HG03139 (cell line): Measurements from ENCODE around the gene KCNMA1.

Experiments used
- ATAC-seq: cut with Tn5 transposase; IDR thresholded peaks from one replicate; pipeline ENCODE4 v1.9.1; 2021; ENCODE audit not compliant: unreplicated experiment

KCNMA1 gene

GRCh38 chr10:77512219-77512578 lies 125.4 kb downstream of the KCNMA1 start:
- ATAC-seq, result no peak

GRCh38 chr10:77511498-77512218 lies 126.0 kb downstream of the KCNMA1 start:
- ATAC-seq, result no peak

DNA sequence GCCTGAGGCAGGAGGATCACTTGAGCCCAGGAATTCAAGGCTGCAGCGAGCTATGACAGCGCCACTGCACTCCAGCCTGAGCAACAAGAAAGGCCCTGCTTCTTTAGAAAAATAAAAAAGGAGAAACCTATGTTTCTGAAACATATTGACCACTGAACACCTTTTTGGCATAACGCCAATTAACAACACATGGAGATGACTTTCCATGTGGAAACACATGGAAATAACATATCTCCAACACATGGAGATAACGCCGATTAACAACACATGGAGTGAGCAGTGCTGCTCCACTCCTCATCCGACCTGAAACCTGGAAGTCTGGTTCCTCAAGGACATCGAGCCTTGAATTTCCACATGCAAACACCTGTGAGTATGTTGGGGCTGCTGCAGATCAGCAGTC lies 126.9 kb downstream of the KCNMA1 start:
- no peak for ATAC-seq

DNA sequence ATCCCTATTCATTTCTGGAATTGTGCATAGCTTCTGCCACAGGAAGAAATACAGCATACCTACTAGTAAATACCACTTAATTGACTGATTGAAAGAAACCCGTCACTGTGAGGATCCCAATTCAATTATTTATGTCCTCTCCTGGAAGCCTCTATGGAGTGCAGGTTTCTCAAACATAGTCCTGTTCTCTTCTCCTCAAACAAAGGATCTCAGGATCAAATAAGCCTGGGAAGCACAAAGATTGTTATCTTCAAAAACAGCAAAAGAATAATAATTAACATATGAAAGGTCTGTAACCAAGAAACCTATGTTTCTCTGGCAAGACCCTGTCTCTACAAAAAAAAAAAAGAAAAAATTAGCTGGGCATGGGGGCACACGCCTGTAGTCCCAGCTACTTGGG lies 127.3 kb downstream of the KCNMA1 start:
- no peak for ATAC-seq

- no peak for ATAC-seq
These were observed 128.2 kb downstream of the KCNMA1 start for GRCh38 chr10:77509391-77509790.

GRCh38 chr10:77507291-77507880 lies 130.2 kb downstream of the KCNMA1 start:
- ATAC-seq, result no peak

DNA sequence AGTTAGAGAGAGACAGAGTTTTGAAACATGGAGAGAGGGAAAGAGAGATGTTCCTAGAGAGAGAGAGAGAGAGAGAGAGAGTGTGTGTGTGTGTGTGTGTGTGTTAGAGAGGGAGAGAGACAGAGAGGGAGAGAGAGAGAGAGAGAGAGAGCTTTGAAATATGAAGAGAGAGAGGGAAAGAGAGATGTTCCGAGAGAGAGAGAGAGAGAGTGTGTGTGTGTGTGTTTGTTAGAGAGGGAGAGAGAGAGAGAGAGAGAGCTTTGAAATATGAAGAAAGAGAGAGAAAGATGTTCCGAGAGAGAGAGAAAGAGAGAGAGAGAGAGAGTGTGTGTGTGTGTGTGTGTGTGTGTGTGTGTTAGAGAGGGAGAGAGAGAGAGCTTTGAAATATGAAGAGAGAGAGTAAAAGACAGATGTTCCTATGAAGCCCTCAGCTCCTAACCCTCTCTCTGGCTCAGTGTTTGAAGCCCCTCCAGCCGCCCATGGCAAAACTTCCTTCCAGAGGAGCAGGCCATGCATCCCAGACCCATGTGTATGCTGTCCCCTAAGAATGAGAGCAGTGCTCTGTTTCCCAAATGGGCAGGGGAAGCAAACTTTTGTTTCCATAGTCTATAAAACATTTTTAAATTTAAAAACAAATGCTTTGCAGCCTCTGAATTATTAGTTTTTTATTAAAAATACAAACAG lies 130.9 kb downstream of the KCNMA1 start:
- ATAC-seq, result no peak

- ATAC-seq, result no peak
These were observed 131.9 kb downstream of the KCNMA1 start for GRCh38 chr10:77505431-77506334.

- no peak for ATAC-seq
These were observed 132.7 kb downstream of the KCNMA1 start for GRCh38 chr10:77504873-77505257.

GRCh38 chr10:77504196-77504872 lies 133.3 kb downstream of the KCNMA1 start:
- no peak for ATAC-seq

GRCh38 chr10:77501846-77502261 lies 135.8 kb downstream of the KCNMA1 start:
- ATAC-seq, result no peak

DNA sequence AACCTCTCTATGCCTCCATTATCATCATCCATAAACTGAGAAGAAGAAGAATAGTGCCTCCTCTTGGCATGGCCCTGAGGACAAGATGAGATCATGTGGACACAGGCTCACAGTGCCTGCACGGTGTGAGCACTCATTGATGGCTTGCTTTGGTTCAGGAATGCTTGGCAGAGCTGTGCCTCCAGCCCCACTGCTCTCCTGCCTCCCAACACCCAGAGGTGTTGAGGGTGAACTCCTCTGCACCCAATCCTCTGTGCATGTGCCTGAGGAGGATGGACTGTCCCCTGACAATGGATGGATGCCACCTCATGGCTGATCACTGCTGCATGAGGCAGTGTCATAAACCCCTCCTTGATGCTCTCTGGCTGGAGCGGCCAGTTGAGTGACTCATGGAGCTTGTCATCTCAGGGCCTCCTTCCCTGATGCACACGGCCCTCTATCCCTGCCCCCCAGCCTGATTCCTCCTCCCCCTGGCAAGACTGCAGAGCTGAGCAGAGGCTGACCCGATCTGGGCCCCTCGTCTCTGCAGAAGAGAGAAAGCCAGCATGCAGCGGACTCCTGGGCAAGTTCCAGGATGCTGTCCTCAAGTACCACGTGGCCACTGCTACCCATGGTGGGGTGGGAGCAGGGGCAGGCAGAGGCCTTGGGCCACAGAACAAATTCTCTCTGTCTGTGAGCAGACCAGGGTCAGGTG lies 136.3 kb downstream of the KCNMA1 start:
- no peak for ATAC-seq

DNA sequence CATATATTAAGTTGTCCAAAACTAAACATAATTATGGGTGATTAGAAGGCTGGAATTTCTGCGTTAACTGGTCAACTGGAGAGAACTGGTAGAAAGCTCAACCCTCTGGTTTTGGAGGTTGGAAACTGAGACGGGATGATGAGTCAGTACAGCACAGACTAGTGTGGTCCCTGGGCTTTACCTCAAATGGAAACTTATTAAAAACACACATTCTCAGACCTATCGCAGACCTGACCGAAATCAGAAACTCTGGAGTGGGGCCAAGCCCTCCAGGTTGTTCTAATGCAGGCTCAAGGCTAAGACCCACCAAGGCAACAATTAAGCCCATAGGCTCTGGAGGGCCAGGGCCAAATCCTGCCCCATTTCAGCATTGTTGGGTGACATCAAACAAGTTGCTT lies 136.9 kb downstream of the KCNMA1 start:
- no peak for ATAC-seq

GRCh38 chr10:77498829-77499228 lies 138.8 kb downstream of the KCNMA1 start:
- ATAC-seq, result no peak

GRCh38 chr10:77498210-77498609 lies 139.4 kb downstream of the KCNMA1 start:
- ATAC-seq, result no peak

- ATAC-seq, result no peak
These were observed 139.9 kb downstream of the KCNMA1 start for GRCh38 chr10:77497748-77498147.

DNA sequence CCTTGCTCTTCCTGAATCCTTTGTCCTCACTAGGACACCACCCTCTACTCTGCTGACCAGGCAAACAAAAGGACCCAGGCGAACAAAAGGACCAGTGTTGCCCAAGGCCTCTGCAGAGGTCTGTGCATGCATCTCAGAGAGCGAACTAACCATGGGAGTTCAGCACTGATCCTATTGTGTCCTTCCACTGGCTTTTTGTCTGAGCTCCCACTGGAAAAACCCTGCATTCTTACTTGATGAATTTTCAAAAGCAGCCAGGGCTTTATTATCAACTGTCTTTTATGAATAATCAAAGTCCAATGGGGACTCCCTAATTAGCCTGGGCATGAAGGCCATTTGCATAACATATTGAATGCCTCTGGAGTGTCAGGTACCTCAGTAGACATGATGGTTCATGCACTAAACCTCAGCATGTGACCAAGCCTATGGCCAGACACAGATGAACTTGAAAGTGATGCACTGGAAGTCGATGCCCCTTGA lies 140.6 kb downstream of the KCNMA1 start:
- ATAC-seq, result no peak

DNA sequence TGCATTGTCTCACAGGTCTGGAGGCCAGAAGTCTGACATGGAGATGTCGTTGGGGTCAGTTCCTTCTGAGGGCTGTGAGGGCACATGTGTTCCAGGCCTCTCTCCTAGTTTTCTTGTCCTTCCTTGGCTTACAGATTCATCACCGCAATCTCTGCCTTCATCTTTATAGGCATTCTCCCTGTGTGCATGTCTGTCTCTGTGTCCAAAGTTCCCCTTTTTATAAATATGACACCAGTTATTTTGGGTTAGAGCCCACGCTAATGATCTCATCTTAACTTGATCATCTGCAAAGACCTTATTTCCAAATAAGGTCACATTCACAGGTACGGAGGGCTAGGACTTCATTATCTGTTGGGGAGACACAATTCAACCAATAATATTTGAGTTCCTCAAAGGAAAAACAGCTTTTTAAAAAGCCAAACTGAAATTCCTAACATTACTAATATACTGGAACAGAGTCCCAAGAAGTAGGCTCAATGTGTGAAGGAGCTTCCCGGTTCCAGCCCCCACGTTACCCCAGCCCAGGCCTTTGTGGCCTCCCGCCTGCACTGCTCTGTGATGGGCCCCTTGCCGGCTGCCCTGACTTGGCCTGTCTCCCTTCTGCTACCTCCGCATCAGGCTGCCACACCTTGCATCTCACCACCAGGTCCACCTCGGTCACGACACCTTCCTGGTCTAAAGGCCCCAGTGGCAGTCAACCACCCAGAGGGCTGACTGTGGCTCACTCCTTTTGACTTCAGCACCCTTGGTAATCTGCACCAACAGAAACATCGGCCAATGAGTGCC lies 142.7 kb downstream of the KCNMA1 start:
- no peak for ATAC-seq

- no peak for ATAC-seq
These were observed 143.3 kb downstream of the KCNMA1 start for GRCh38 chr10:77494327-77494726.
